GM19397 (cell line): Measurements from ENCODE around the gene FAM219A.
"Not testable (repeated sequence)": the region's sequence is repeated elsewhere in the genome, so short reads cannot be mapped to it uniquely, and the experiment has no call there.

Experiments used
- ATAC-seq: cut with Tn5 transposase; IDR thresholded peaks from one replicate; pipeline ENCODE4 v1.9.1; 2021; ENCODE audit warnings: mild to moderate bottlenecking, moderate library complexity; ENCODE audit not compliant: unreplicated experiment

Gene FAM219A

DNA sequence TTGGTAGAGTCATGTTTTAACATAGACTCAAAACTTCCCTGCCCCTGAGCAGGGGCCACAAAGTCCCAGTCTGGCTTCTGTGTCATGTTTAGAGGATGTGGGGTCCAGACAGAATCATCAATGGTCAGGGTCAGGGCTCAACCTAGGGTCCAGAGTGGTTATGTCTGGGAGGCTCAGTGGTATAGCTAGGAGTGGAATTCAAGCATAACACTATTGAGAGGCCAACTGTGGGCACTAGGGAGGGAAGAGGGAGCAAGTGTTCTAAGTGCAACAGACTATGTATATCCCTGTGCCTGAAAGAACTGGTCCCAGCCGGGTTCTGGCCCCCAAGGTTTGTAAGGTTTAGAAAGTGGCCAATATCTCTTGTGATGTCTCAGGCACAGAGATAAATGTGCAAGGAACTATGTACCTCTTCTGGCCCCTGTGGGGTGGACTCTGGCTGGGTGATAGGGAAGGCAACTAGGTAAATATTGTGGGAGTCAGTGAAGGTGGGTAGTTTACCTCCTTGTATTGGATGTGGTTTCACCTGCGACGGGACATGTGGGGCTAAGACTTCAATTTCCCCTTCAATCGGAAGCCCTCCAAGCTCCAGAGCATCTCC lies 95.7 kb downstream of the FAM219A start:
- no peak for ATAC-seq

DNA sequence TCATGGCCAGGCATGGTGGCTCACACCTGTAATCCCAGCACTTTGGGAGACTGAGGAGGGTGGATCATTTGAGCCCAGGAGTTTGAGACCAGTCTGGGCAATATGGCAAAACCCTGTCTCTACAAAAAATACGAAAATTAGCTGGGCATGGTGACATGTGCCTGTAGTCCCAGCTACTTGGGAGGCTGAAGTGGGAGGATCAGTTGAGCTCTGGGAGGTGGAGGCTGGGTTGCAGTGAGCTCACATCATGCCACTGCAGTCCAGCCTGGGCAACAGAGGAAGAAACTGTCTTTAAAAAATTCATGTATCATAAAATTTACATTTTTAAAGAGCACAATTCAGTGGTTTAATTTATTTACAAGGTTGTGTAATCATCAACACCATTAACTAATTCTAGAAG lies 105.4 kb downstream of the FAM219A start:
- ATAC-seq = not testable (repeated sequence)

DNA sequence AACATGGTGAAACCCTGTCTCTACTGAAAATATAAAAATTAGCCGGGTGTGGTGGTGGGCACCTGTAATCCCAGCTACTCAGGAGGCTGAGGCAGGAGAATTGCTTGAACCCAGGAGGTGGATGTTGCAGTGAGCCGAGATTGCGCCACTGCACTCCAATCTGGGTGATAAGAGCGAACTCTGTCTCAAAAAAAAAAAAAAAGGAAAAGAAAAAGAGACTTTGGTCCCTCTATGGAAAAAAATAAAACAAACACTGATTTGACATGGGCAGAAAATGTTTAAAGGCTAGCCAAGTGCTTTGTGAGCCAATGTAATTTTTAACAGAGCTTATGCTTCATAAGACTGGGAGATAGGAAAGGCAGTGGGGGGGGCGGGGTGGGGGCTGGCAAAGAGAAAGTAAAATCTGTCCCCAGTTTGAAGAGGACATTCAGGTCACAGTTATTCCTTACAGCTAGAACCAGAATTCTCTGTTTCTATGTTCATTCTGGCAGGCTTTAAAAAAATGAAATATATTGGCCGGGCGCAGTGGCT lies 106.2 kb downstream of the FAM219A start:
- not testable (repeated sequence) for ATAC-seq

DNA sequence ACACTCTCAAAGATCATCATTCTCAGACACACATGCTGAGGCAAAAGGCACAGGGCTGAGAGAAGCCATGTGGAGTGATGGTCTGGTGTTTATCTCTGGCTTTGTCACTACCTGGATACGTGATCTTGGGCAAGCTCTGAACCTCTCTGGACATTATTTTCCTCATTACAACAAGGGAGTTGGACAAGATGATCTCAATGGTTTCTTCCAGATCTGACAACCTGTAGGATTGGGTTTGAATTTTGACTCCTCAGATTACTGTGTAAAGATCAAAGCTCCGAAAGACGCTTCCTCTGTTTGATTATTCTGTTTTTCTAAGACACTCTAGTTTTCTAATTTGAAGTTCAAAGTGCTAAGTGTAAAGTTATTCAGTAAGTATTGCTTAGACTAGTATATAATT lies 109.0 kb downstream of the FAM219A start:
- no peak for ATAC-seq
